ENCODE data around the gene DTX1.
A peak's percentile ranks its signal among the peaks of the same experiment; 100 is the strongest.

DTX1 gene

DNA sequence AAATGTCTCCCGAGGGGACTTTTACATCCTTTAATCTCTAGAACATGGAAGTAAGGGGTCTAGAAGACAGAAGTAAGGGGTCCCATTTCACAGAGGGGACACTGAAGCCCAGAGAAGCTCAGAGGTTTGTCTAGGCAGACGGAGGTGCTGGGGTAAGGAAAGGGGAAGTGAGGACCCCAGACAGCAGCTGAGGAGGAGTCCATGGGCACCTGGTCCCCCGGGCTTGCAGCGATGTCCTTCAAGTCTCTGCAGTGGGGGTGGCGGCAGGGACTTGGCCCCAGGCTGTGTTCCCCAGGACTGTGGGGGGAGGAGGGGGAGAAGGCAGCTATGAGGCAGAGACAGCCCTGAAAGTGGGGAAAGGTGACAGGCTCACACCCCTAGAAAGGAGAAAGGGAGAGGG, 30.7 kb downstream of the DTX1 start:
- H3K9me3 Mint-ChIP-seq = no peaks in the 10 kb centered on the region
- no peaks in the 10 kb centered on the region for H3K4me1 Mint-ChIP-seq
- no peak overlapping the region for H3K4me3 Mint-ChIP-seq
- TF ChIP-seq, protein P1, sequence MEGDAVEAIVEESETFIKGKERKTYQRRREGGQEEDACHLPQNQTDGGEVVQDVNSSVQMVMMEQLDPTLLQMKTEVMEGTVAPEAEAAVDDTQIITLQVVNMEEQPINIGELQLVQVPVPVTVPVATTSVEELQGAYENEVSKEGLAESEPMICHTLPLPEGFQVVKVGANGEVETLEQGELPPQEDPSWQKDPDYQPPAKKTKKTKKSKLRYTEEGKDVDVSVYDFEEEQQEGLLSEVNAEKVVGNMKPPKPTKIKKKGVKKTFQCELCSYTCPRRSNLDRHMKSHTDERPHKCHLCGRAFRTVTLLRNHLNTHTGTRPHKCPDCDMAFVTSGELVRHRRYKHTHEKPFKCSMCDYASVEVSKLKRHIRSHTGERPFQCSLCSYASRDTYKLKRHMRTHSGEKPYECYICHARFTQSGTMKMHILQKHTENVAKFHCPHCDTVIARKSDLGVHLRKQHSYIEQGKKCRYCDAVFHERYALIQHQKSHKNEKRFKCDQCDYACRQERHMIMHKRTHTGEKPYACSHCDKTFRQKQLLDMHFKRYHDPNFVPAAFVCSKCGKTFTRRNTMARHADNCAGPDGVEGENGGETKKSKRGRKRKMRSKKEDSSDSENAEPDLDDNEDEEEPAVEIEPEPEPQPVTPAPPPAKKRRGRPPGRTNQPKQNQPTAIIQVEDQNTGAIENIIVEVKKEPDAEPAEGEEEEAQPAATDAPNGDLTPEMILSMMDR (IDR thresholded peaks at IDR 0.05; ENCODE audit: unreplicated experiment in 3 of 3) = no peak
- peak overlapping the region in 1 of 3 experiments; percentile 72 for H3K27ac Mint-ChIP-seq
- peaks cover 7% of the 10 kb centered on the region for H3K36me3 Mint-ChIP-seq (ENCODE audit: low read depth)
- H3K27me3 Mint-ChIP-seq (ENCODE audit: low read depth) = peaks cover 57% of the 10 kb centered on the region

DNA sequence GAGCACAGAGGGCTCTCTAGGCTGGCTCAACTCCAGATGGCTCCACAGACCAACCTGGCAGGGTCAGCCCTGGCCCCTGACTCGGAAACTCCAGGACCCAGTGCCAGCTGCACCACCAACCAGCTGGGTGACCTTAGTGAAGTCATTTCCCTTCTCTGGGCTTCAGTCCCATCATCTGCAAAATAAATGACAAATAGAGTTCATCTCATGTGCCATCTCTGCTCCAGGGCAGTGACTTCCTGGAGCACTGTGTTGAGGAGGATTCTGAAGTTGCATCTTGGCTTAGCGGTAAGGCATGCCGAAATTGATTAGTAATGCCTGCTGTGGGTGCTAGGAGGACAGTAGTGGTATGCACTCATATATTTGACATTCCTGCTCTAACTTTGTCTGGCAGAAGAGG, 31.5 kb downstream of the DTX1 start:
- Mint-ChIP-seq H3K36me3 (ENCODE audit: low read depth) (peaks cover 7% of the 10 kb centered on the region), H3K27ac (peak overlapping the region in 1 of 3 experiments; percentile 13), H3K4me3 (no peak overlapping the region), H3K9me3 (no peaks in the 10 kb centered on the region), H3K4me1 (peaks cover 4% of the 10 kb centered on the region), H3K27me3 (ENCODE audit: low read depth) (peaks cover 60% of the 10 kb centered on the region)
- TF ChIP-seq, protein P1 (IDR thresholded peaks at IDR 0.05; ENCODE audit: unreplicated experiment in 3 of 3) = no peak

DNA sequence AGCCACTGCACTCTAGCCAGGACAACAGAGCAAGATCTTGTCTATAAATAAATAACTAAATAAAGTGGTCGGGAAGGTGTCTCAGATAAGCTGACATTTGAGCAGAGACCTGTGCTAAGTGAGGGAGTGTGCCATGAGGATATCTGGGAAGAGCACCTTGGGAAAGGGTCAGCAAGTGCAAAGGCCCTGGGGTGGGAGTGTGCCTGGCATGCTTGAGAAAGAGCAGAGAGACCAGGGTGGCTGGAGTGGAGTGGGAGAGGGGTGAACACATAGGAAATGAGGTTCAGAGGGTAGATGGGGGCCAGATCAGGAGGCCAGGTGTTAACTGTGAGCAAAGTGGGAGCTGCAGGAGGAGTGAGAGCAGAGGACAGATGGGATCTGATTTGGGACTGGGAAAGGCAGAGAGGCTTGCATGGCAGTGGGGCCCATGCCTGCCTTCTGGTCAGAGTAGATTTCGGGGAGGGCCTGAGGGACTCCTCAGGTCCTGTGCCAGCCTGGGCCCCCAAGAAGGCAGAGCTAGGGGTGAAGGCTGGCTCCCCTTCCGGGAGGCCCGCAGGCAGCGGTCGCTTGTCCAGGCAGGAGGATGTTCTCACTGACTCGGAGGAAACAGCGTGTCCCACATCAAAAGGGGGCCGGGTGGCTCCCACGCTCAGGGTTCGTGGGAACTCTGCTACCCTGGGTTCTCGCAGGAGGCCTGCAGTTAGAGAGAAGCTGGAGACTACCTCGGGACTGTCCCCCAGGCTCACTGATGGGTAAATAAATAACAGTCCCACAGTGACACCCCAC, 32.6 kb downstream of the DTX1 start:
- no peaks in the 10 kb centered on the region for H3K9me3 Mint-ChIP-seq
- TF ChIP-seq, protein P1 (IDR thresholded peaks at IDR 0.05; ENCODE audit: unreplicated experiment in 3 of 3) = no peak
- no peak overlapping the region for H3K4me3 Mint-ChIP-seq
- H3K36me3 Mint-ChIP-seq (ENCODE audit: low read depth) = peaks cover 3% of the 10 kb centered on the region
- peaks cover 4% of the 10 kb centered on the region for H3K4me1 Mint-ChIP-seq
- H3K27ac Mint-ChIP-seq = peak overlapping the region in 1 of 3 experiments; percentile 30
- peaks cover 60% of the 10 kb centered on the region for H3K27me3 Mint-ChIP-seq (ENCODE audit: low read depth)

DNA sequence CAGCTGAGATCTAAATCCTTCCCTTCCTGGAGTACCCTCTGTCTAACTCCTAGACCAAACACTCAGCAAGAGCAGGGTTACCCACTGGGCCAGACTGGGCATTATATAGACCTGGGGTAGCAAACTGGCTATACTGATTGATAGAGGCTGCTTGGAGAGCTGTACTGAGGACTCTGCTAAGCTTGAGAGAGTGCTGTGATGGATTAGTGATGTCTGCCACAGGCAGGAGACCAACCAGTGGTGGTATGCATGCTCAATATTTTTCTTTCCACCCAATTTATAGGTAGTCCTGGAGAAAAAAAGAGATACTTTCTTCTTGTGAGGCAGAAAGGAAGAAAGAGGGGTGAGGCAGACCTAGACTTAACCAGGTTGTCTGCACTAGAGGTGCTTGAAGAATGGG, 33.3 kb downstream of the DTX1 start:
- Mint-ChIP-seq H3K4me3 (no peak overlapping the region), H3K36me3 (ENCODE audit: low read depth) (peaks cover 3% of the 10 kb centered on the region), H3K9me3 (no peaks in the 10 kb centered on the region), H3K27ac (no peak overlapping the region), H3K4me1 (peaks cover 4% of the 10 kb centered on the region), H3K27me3 (ENCODE audit: low read depth) (peaks cover 61% of the 10 kb centered on the region)
- TF ChIP-seq, protein P1 (IDR thresholded peaks at IDR 0.05; ENCODE audit: unreplicated experiment in 3 of 3) = no peak

DNA sequence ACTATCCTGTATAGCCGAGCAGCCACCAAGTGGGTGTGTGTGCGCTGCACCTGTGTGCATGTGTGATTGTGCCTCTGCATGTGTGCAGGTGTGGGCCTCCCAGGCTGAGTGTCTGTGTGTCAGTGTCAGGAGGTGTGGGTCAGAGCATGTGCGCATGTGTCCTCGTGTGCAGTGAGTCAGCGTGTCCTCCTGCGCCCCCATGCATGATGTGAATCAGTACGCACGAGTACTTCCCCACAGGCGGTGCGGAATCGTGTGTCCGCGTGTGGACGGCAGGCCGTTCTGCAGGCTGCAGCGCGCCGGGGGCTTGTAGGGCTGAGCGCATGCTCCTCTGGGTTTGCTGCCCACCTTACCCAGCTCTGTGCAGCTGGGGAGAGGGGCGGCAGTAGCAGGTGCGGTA, 34.2 kb downstream of the DTX1 start:
- H3K36me3 Mint-ChIP-seq (ENCODE audit: low read depth) = peaks cover 3% of the 10 kb centered on the region

More for the DNA sequence above, 34.2 kb downstream of the DTX1 start:
- Mint-ChIP-seq H3K4me1 (peaks cover 4% of the 10 kb centered on the region), H3K27ac (no peak overlapping the region), H3K27me3 (ENCODE audit: low read depth) (peaks cover 64% of the 10 kb centered on the region), H3K4me3 (no peak overlapping the region), H3K9me3 (no peaks in the 10 kb centered on the region)
- TF ChIP-seq, protein P1 (IDR thresholded peaks at IDR 0.05; ENCODE audit: unreplicated experiment in 3 of 3) = no peak
